HepG2 (cell line): Measurements from ENCODE around the gene PEAK1. TPM values are rescaled to one million over a fixed set of nuclear protein-coding genes. Genes with fewer than 3 reads are reported as not detected.

Source experiments
- ATAC-seq: fragments of 200-7000 bp; cut with Tn5 transposase; 3 replicates; pipeline ENCODE4 v1.9.1; 2020; ENCODE audit warnings: mild to moderate bottlenecking, moderate library complexity
- BruUV-seq: library from RNA; stranded (reverse); fragments of 400-500 nt; replicated peaks from 2 replicates; lab custom pipeline; 2021; lab: Mats Ljungman, UMichigan
- CTCF ChIA-PET: fragments of 300-600 bp; formaldehyde crosslinking; extraction: SDS; loops from one replicate; lab custom pipeline; 2021; ENCODE audit warnings: low total read pairs, inconsistent platforms, low intra/inter-chr PET ratio; lab: Yijun Ruan, JAX
- POLR2A ChIA-PET: fragments of 350-600 bp; sonication (Branson Sonifier 250); formaldehyde crosslinking; loops from one replicate; lab custom pipeline; 2020; ENCODE audit warnings: antibody characterized with exemption, inconsistent platforms; lab: Yijun Ruan, JAX
- DNase-seq: peaks from one replicate; pipeline ENCODE4 v3.0.0-alpha.2; 2015; ENCODE audit warnings: low spot score
- FAIRE-seq: peaks from 3 replicates; lab custom pipeline; 2011; peaks lifted over from hg19 to GRCh38; lab: Jason Lieb, UNC
- H2AFZ ChIP-seq: one replicate; pipeline ENCODE4 v1.6.1; 2011; ENCODE audit warnings: low read length, inconsistent platforms
- H3K27ac ChIP-seq: fragments of 300-600 bp; 3 replicates; pipeline ENCODE4 v1.8.0; 2011; ENCODE audit warnings: mixed run types, mild to moderate bottlenecking, mixed read lengths, low read length, inconsistent platforms; ENCODE audit not compliant: insufficient read depth; ENCODE audit errors: extremely low read length
- H3K27me3 ChIP-seq, 2 experiments: fragments of 200-600 bp in 1 of 2; 2 replicates in 1 of 2; 3 replicates in 1 of 2; pipeline versions ENCODE4 v1.6.0 to v1.8.0; 2011; ENCODE audit warnings: low read length in 2 of 2, mild to moderate bottlenecking in 2 of 2, moderate library complexity in 2 of 2, inconsistent platforms in 1 of 2; ENCODE audit not compliant: insufficient read depth in 2 of 2, control insufficient read depth in 1 of 2
- H3K36me3 ChIP-seq, 2 experiments: fragments of 200-600 bp in 1 of 2; replicated peaks in 1 of 2; 2 replicates in 1 of 2; 3 replicates in 1 of 2; pipeline versions ENCODE4 v1.5.1 to v1.8.0; 2011; ENCODE audit warnings: low read length in 2 of 2, inconsistent platforms in 1 of 2; ENCODE audit not compliant: insufficient read depth in 2 of 2, control insufficient read depth in 1 of 2
- H3K4me1 ChIP-seq: 2 replicates; pipeline ENCODE4 v1.5.1; 2012; ENCODE audit warnings: low read length, inconsistent platforms; ENCODE audit not compliant: insufficient read depth
- H3K4me2 ChIP-seq: 2 replicates; pipeline ENCODE4 v1.6.0; 2011; ENCODE audit warnings: low read depth, low read length, inconsistent platforms
- H3K4me3 ChIP-seq, 3 experiments: fragments of 200-600 bp in 1 of 3; sonication (generic), shearing (Covaris generic) in 1 of 3; replicated peaks in 1 of 3; 2 replicates each; pipeline ENCODE4 v1.5.1; 2011 to 2016; ENCODE audit warnings: low read length in 3 of 3, inconsistent platforms in 2 of 3, low read depth in 2 of 3, mild to moderate bottlenecking in 2 of 3, control low read depth in 1 of 3, mixed read lengths in 1 of 3; ENCODE audit not compliant: insufficient read depth in 1 of 3
- H3K79me2 ChIP-seq: one replicate; pipeline ENCODE4 v1.6.1; 2011; ENCODE audit warnings: low read length, inconsistent platforms; ENCODE audit not compliant: insufficient read depth
- H3K9ac ChIP-seq: 2 replicates; pipeline ENCODE4 v1.6.0; 2011; ENCODE audit warnings: mild to moderate bottlenecking, low read depth, low read length, inconsistent platforms; ENCODE audit not compliant: insufficient read depth
- H3K9me3 ChIP-seq: 2 replicates; pipeline ENCODE4 v1.5.1; 2012; ENCODE audit warnings: mild to moderate bottlenecking, low read length
- H4K20me1 ChIP-seq: 2 replicates; pipeline ENCODE4 v1.6.0; 2011; ENCODE audit warnings: inconsistent platforms, mild to moderate bottlenecking, low read length, moderate library complexity; ENCODE audit not compliant: insufficient read depth
- FOSL1 ChIP-seq: sonication (generic); formaldehyde crosslinking; IDR thresholded peaks from 2 replicates; pipeline ENCODE4 v1.9.0; 2021; ENCODE audit warnings: missing genetic modification reagents, borderline replicate concordance
- HIVEP1 ChIP-seq: sonication (generic); formaldehyde crosslinking; IDR thresholded peaks from 2 replicates; pipeline ENCODE4 v1.4.0; 2020; ENCODE audit warnings: mild to moderate bottlenecking, missing genetic modification reagents
- KDM2A ChIP-seq: sonication (generic); formaldehyde crosslinking; IDR thresholded peaks from 2 replicates; pipeline ENCODE4 v1.4.0; 2020; ENCODE audit warnings: low read depth, missing genetic modification reagents, borderline replicate concordance
- MYNN ChIP-seq: sonication (generic); formaldehyde crosslinking; IDR thresholded peaks from 2 replicates; pipeline ENCODE4 v1.4.0; 2020; ENCODE audit warnings: mild to moderate bottlenecking, low read depth, missing genetic modification reagents
- NFE2L1 ChIP-seq: sonication (generic); formaldehyde crosslinking; IDR thresholded peaks from 2 replicates; pipeline ENCODE4 v1.4.0; 2020; ENCODE audit warnings: missing genetic modification reagents, mild to moderate bottlenecking, borderline replicate concordance
- RFX5 ChIP-seq: IDR thresholded peaks from 2 replicates; pipeline ENCODE4 v1.6.1; 2011; ENCODE audit warnings: low read depth, low read length, improper control_type of control experiment
- SP5 ChIP-seq: IDR thresholded peaks from 2 replicates; pipeline ENCODE4 v1.6.1; 2016; ENCODE audit warnings: low read depth, borderline replicate concordance
- STAT6 ChIP-seq: sonication (generic); formaldehyde crosslinking; IDR thresholded peaks from 2 replicates; pipeline ENCODE4 v1.4.0; 2020; ENCODE audit warnings: missing genetic modification reagents, mild to moderate bottlenecking, borderline replicate concordance
- ZBTB10 ChIP-seq: sonication (generic); formaldehyde crosslinking; IDR thresholded peaks from 2 replicates; pipeline ENCODE4 v1.4.0; 2020; ENCODE audit warnings: missing genetic modification reagents, borderline replicate concordance
- ZFP1 ChIP-seq: IDR thresholded peaks from 2 replicates; pipeline ENCODE4 v1.6.1; 2016
- ZNF143 ChIP-seq: sonication (generic); formaldehyde crosslinking; IDR thresholded peaks from 2 replicates; pipeline ENCODE4 v1.4.0; 2020; ENCODE audit warnings: missing genetic modification reagents
- ZNF609 ChIP-seq: sonication (generic); formaldehyde crosslinking; IDR thresholded peaks from 2 replicates; pipeline ENCODE4 v1.4.0; 2020; ENCODE audit warnings: mild to moderate bottlenecking, missing genetic modification reagents, borderline replicate concordance
- ZSCAN22 ChIP-seq: sonication (generic); formaldehyde crosslinking; IDR thresholded peaks from 2 replicates; pipeline ENCODE4 v1.4.0; 2020; ENCODE audit warnings: mild to moderate bottlenecking, missing genetic modification reagents
- WGBS: methylation state at CpG from one replicate; pipeline ENCODE4 v1.1.6; 2017; ENCODE audit warnings: low lambda C conversion rate; 5-methylcytosine and 5-hydroxymethylcytosine counted together
- in situ Hi-C: cut with HindIII; loops from 2 replicates; pipeline ENCODE4 v1.10.0; 2017; ENCODE audit warnings: low pct_unique_long_range_greater_than_20kb; ENCODE audit not compliant: extremely low pct_ligation_motif_present
- intact Hi-C: fragments of 100-400 bp; cut with micrococcal nuclease; formaldehyde crosslinking; loops from one replicate; pipeline ENCODE4 v1.10.0; 2022; ENCODE audit not compliant: unreplicated experiment
- polyA plus RNA-seq, 8 experiments: library from polyadenylated mRNA; depleted of rRNA in 3 of 8; stranded (reverse) in 7 of 8; unstranded in 1 of 8; fragments of >200 nt; fragmentation: Illumina TruSeq in 4 of 8; extraction: Trizol in 4 of 8; gene quantifications; 2 replicates each; pipeline versions ENCODE4 v1.2.1 to v1.2.3, GENCODE V29; 2011 to 2016; ENCODE audit warnings: low read depth in 4 of 8, missing spikeins in 1 of 8, mixed read lengths in 1 of 8; ENCODE audit not compliant: insufficient read depth in 1 of 8
- total RNA-seq, 5 experiments: library from RNA; depleted of rRNA; stranded (reverse); fragments of >200 nt; fragmentation: Illumina TruSeq; extraction: Trizol; gene quantifications; 2 replicates each; pipeline ENCODE4 v1.2.3, GENCODE V29; 2016; ENCODE audit warnings: low read depth in 1 of 5

PEAK1 gene
- total and polyA plus RNA-seq, 2 of the 13 experiments (the other 11 are each of a cell fraction or from before 2014, with no cell fraction given): 6.0 to 6.6 TPM

- TF ChIP-seq ZNF609 (no peak), STAT6 (CRISPR knock-in tag) (no peak), ZFP1 (CRISPR knock-in tag) (no peak), HIVEP1 (CRISPR knock-in tag) (no peak), SP5 (CRISPR knock-in tag) (no peak)
- TF ChIP-seq, all 625 proteins: peak for 0
Measured at GRCh38 chr15:77123854-77124253, 296.1 kb downstream of the PEAK1 start (continued).

DNA sequence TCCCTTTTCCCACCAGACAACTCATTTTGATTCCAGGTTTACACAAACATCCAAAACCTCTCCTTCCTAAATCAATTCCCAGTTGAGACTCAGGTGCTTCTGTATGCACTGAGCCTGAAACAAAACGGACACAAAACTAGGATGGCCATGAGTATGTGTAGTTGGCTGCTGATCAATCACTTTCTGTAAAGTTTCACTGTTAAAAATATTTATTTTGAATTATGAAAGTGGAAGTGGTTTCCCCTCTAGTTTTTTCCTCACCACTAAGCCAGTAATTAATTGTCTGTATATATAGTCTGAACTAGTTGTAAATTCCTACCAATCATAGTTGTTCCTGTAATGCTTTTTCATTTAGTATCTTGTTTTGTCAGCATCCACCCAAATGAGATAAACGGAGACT is 297.3 kb downstream of the PEAK1 start:
- TF ChIP-seq ZNF143 (CRISPR knock-in tag) (no peak), RFX5 (no peak), MYNN (CRISPR knock-in tag) (no peak), KDM2A (CRISPR knock-in tag) (no peak), NFE2L1 (CRISPR knock-in tag) (no peak), ZBTB10 (no peak), FOSL1 (CRISPR knock-in tag) (no peak), ZSCAN22 (CRISPR knock-in tag) (no peak)
- H3K4me3 ChIP-seq: no peak overlapping the region
- ChIA-PET POLR2A (no interaction called here), CTCF (no interaction called here)
- H3K9ac ChIP-seq: no peak overlapping the region
- no peaks in the 10 kb centered on the region for H3K9me3 ChIP-seq
- H3K4me2 ChIP-seq: no peak overlapping the region
- no peak for DNase-seq
- intact Hi-C loops: no loop called here
- no peaks in the 10 kb centered on the region for H3K4me1 ChIP-seq
- no peak for ATAC-seq
- no peaks in the 10 kb centered on the region for H3K79me2 ChIP-seq
- no peak overlapping the region for H3K27ac ChIP-seq
- no TSS peak for BruUV-seq
- H3K27me3 ChIP-seq: no peaks in the 10 kb centered on the region
- in situ Hi-C loops: loop anchor here (5.0 kb wide), 1 partner anchor 45 kb away; no protein-coding TSS in a partner anchor
- no peaks in the 10 kb centered on the region; a peak in 1 of 5 replicates for H3K36me3 ChIP-seq
- no peak overlapping the region for H2AFZ ChIP-seq
- WGBS: 93% methylated on average over 2 of the region's 2 CpGs
- H4K20me1 ChIP-seq: no peaks in the 10 kb centered on the region
- FAIRE-seq: no peak
